Liver (tissue), 9 donors: ENCODE results near the gene CCR7. TPM values are rescaled to one million over a fixed set of nuclear protein-coding genes. Genes with fewer than 3 reads are reported as not detected.

Experiments used
- DNase-seq: peaks from one replicate; pipeline ENCODE4 v3.0.0-alpha.2; 2017; ENCODE audit warnings: low spot score
- H3K27ac ChIP-seq, 2 donors: one replicate each; pipeline ENCODE4 v1.7.0; 2013; ENCODE audit warnings: inconsistent platforms in 2 of 2, low read length in 2 of 2, control low read depth in 1 of 2, low read depth in 1 of 2, mild to moderate bottlenecking in 1 of 2
- H3K27me3 ChIP-seq, 4 donors: one replicate each; pipeline versions ENCODE4 v1.6.1 to v1.7.0; 2013; ENCODE audit warnings: low read length in 3 of 4, inconsistent platforms in 1 of 4, mild to moderate bottlenecking in 1 of 4, moderate library complexity in 1 of 4; ENCODE audit not compliant: control insufficient read depth in 4 of 4, insufficient read depth in 4 of 4
- H3K36me3 ChIP-seq, 4 donors: one replicate each; pipeline versions ENCODE4 v1.6.1 to v1.7.0; 2013; ENCODE audit warnings: low read length in 3 of 4, mild to moderate bottlenecking in 3 of 4, low read depth in 1 of 4, moderate library complexity in 1 of 4; ENCODE audit not compliant: control insufficient read depth in 4 of 4, insufficient read depth in 3 of 4
- H3K4me1 ChIP-seq, 4 donors: one replicate each; pipeline versions ENCODE4 v1.6.1 to v1.7.0; 2013; ENCODE audit warnings: low read length in 3 of 4, mild to moderate bottlenecking in 3 of 4, moderate library complexity in 1 of 4; ENCODE audit not compliant: control insufficient read depth in 4 of 4, insufficient read depth in 4 of 4
- H3K4me3 ChIP-seq, 3 donors: one replicate each; pipeline versions ENCODE4 v1.6.1 to v1.7.0; 2013; ENCODE audit warnings: low read length in 3 of 3, control low read depth in 1 of 3, low read depth in 1 of 3, mild to moderate bottlenecking in 1 of 3
- H3K9ac ChIP-seq, 2 donors: one replicate each; pipeline ENCODE4 v1.7.0; 2013; ENCODE audit warnings: low read length in 2 of 2, mild to moderate bottlenecking in 2 of 2, moderate library complexity in 2 of 2, control low read depth in 1 of 2, low read depth in 1 of 2
- H3K9me3 ChIP-seq, 4 donors: one replicate each; pipeline versions ENCODE4 v1.6.1 to v1.7.0; 2013; ENCODE audit warnings: low read length in 3 of 4; ENCODE audit not compliant: control insufficient read depth in 4 of 4
- ATF3 ChIP-seq: IDR thresholded peaks from 2 replicates; pipeline ENCODE4 v1.6.1; 2016; ENCODE audit warnings: antibody characterized with exemption
- CTCF ChIP-seq: fragments of 150-350 bp; IDR thresholded peaks from 2 replicates; pipeline ENCODE4 v1.5.1; 2017; ENCODE audit warnings: improper control_type of control experiment, low read depth, low read length; ENCODE audit not compliant: missing input control
- EGR1 ChIP-seq, 2 donors: IDR thresholded peaks; 2 replicates each; pipeline ENCODE4 v1.6.1; 2016 to 2018; ENCODE audit warnings: antibody characterized with exemption in 2 of 2, low read depth in 2 of 2
- FOXA1 ChIP-seq: IDR thresholded peaks from 2 replicates; pipeline ENCODE4 v1.6.1; 2016; ENCODE audit warnings: antibody characterized with exemption
- FOXA2 ChIP-seq: IDR thresholded peaks from 2 replicates; pipeline ENCODE4 v1.6.1; 2016; ENCODE audit warnings: antibody characterized with exemption
- GABPA ChIP-seq, 2 donors: IDR thresholded peaks in 1 of 2; conservative IDR thresholded peaks in 1 of 2; 2 replicates each; pipeline ENCODE4 v1.6.1; 2016; ENCODE audit warnings: antibody characterized with exemption in 2 of 2, mild to moderate bottlenecking in 1 of 2, moderate library complexity in 1 of 2
- HNF4A ChIP-seq, 2 donors: conservative IDR thresholded peaks; 2 replicates each; pipeline ENCODE4 v1.6.1; 2016; ENCODE audit warnings: antibody characterized with exemption in 2 of 2, mild to moderate bottlenecking in 2 of 2
- HNF4G ChIP-seq: IDR thresholded peaks from 2 replicates; pipeline ENCODE4 v1.6.1; 2016; ENCODE audit warnings: antibody characterized with exemption
- JUND ChIP-seq, 2 donors: IDR thresholded peaks; 2 replicates each; pipeline ENCODE4 v1.6.1; 2016; ENCODE audit warnings: antibody characterized with exemption in 2 of 2
- MAX ChIP-seq: IDR thresholded peaks from 2 replicates; pipeline ENCODE4 v1.6.1; 2016; ENCODE audit warnings: antibody characterized with exemption
- NR2F2 ChIP-seq: IDR thresholded peaks from 2 replicates; pipeline ENCODE4 v1.6.1; 2016; ENCODE audit warnings: antibody characterized with exemption
- REST ChIP-seq: IDR thresholded peaks from 2 replicates; pipeline ENCODE4 v1.6.1; 2016; ENCODE audit warnings: antibody characterized with exemption, mild to moderate bottlenecking
- RXRA ChIP-seq, 2 donors: IDR thresholded peaks; 2 replicates each; pipeline ENCODE4 v1.6.1; 2017 to 2018; ENCODE audit warnings: antibody characterized with exemption in 2 of 2, mild to moderate bottlenecking in 1 of 2
- SP1 ChIP-seq: IDR thresholded peaks from 2 replicates; pipeline ENCODE4 v1.6.1; 2018; ENCODE audit warnings: antibody characterized with exemption, mild to moderate bottlenecking
- TAF1 ChIP-seq: conservative IDR thresholded peaks from 2 replicates; pipeline ENCODE4 v1.6.1; 2016; ENCODE audit warnings: antibody characterized with exemption, mild to moderate bottlenecking
- ZBTB33 ChIP-seq: IDR thresholded peaks from 2 replicates; pipeline ENCODE4 v1.6.1; 2016; ENCODE audit warnings: antibody characterized with exemption
- WGBS: extraction: QIAGEN DNeasy Blood & Tissue Kit; methylation state at CpG from one replicate; pipeline ENCODE4 v1.1.7; 2013; 5-methylcytosine and 5-hydroxymethylcytosine counted together
- polyA plus RNA-seq, 2 donors: library from polyadenylated mRNA; stranded (reverse) in 1 of 2; unstranded in 1 of 2; fragments of 200-250 nt in 1 of 2; fragments of >200 nt in 1 of 2; fragmentation: Nextera tagmentation in 1 of 2; extraction: Ambion mirVana in 1 of 2; gene quantifications; one replicate each; pipeline versions ENCODE4 v1.2.1 to v1.2.3, GENCODE V29; 2013 to 2015
- total RNA-seq, 2 donors: library from RNA; depleted of rRNA; stranded (reverse); fragments of >200 nt; gene quantifications; one replicate each; pipeline ENCODE4 v1.2.3, GENCODE V29; 2014
- donor health status: healthy.
- donor health status: healthy.
- donor health status: healthy.
- donor health status: healthy.
- donor health status: healthy.

The CCR7 gene
- total and polyA plus RNA-seq, 4 donors: 0.08 to 0.89 (median 0.28) TPM

- TF ChIP-seq FOXA1: no peak
- no peak for TF ChIP-seq GABPA (IDR thresholded peaks at IDR 0.05 in 1 of 2, conservative IDR thresholded peaks at IDR 0.05 in 1 of 2)
- no peak for TF ChIP-seq FOXA2
- DNase-seq: no peak
- H3K27me3 ChIP-seq: no peaks in the 10 kb centered on the region
- H3K36me3 ChIP-seq: no peaks in the 10 kb centered on the region
- WGBS: 88% methylated on average over 13 of the region's 13 CpGs
- H3K27ac ChIP-seq: no peak overlapping the region
- no peak overlapping the region for H3K4me3 ChIP-seq
- no peaks in the 10 kb centered on the region for H3K9me3 ChIP-seq
- no peak overlapping the region for H3K9ac ChIP-seq
- peaks cover 2 to 12% (median 7%) of the 10 kb centered on the region in 4 donors for H3K4me1 ChIP-seq
Measured at GRCh38 chr17:40564195-40564882, 933 bp downstream of the CCR7 start.

GRCh38 chr17:40563220-40564052, 1.8 kb downstream of the CCR7 start:
- no peak for TF ChIP-seq ZBTB33
- no peak for TF ChIP-seq ATF3
- no peak for TF ChIP-seq FOXA1
- TF ChIP-seq TAF1: no peak
- no peak for TF ChIP-seq NR2F2
- TF ChIP-seq CTCF: no peak
- TF ChIP-seq HNF4G: no peak
- no peak for TF ChIP-seq REST
- TF ChIP-seq JUND (IDR thresholded peaks at IDR 0.05): no peak
- no peak for TF ChIP-seq RXRA (IDR thresholded peaks at IDR 0.05)
- TF ChIP-seq SP1: no peak
- no peak for TF ChIP-seq HNF4A (conservative IDR thresholded peaks at IDR 0.05)
- TF ChIP-seq MAX: no peak
- no peak for TF ChIP-seq FOXA2
- TF ChIP-seq EGR1 (IDR thresholded peaks at IDR 0.05; ENCODE audit: low read depth in 2 of 2): no peak
- Histone ChIP-seq H3K36me3 (no peaks in the 10 kb centered on the region), H3K9ac (no peak overlapping the region), H3K4me3 (no peak overlapping the region), H3K9me3 (no peaks in the 10 kb centered on the region), H3K27me3 (no peaks in the 10 kb centered on the region), H3K4me1 (peaks cover 2 to 12% (median 7%) of the 10 kb centered on the region in 4 donors), H3K27ac (no peak overlapping the region)
- 85% methylated on average over 13 of the region's 13 CpGs for WGBS
- DNase-seq: no peak
